EL (cell line): ENCODE measurements around the gene CLEC18B.
"Not testable (repeated sequence)": the region's sequence is repeated elsewhere in the genome, so short reads cannot be mapped to it uniquely, and the experiment has no call there.

Experiments used
- DNase-seq: peaks from one replicate; pipeline ENCODE4 v3.0.0-alpha.2; 2016

The CLEC18B gene

GRCh38 chr16:74443624-74444346 is 22.5 kb upstream of the CLEC18B start:
- DNase-seq = not testable (repeated sequence)

- no peak for DNase-seq
Measured at GRCh38 chr16:74439685-74440084, 18.4 kb upstream of the CLEC18B start.

- no peak for DNase-seq
Measured at GRCh38 chr16:74438492-74438979, 17.3 kb upstream of the CLEC18B start.

GRCh38 chr16:74431516-74431915 is 10.2 kb upstream of the CLEC18B start:
- no peak for DNase-seq

- peak; percentile 48 for DNase-seq
Measured at GRCh38 chr16:74430036-74430712, 8.9 kb upstream of the CLEC18B start.

GRCh38 chr16:74428493-74428892 is 7.2 kb upstream of the CLEC18B start:
- not testable (repeated sequence) for DNase-seq

- DNase-seq = not testable (repeated sequence)
Measured at GRCh38 chr16:74425751-74426150, 4.5 kb upstream of the CLEC18B start.

GRCh38 chr16:74423721-74424120 is 2.4 kb upstream of the CLEC18B start:
- not testable (repeated sequence) for DNase-seq

GRCh38 chr16:74422086-74422485 is 808 bp upstream of the CLEC18B start:
- DNase-seq = not testable (repeated sequence)

GRCh38 chr16:74421482-74421785 is 156 bp upstream of the CLEC18B start:
- DNase-seq = not testable (repeated sequence)

GRCh38 chr16:74419811-74420210 is 1.5 kb downstream of the CLEC18B start:
- not testable (repeated sequence) for DNase-seq

GRCh38 chr16:74417897-74418296 is 3.4 kb downstream of the CLEC18B start:
- not testable (repeated sequence) for DNase-seq

- not testable (repeated sequence) for DNase-seq
Measured at GRCh38 chr16:74413920-74414319, 7.4 kb downstream of the CLEC18B start.

GRCh38 chr16:74413485-74413884 is 7.8 kb downstream of the CLEC18B start:
- DNase-seq = not testable (repeated sequence)

- not testable (repeated sequence) for DNase-seq
Measured at GRCh38 chr16:74412775-74413390, 8.4 kb downstream of the CLEC18B start.

- DNase-seq = not testable (repeated sequence)
Measured at GRCh38 chr16:74412138-74412774, 9.0 kb downstream of the CLEC18B start.

GRCh38 chr16:74410981-74411380 is 10.3 kb downstream of the CLEC18B start:
- not testable (repeated sequence) for DNase-seq

- not testable (repeated sequence) for DNase-seq
Measured at GRCh38 chr16:74410057-74410957, 11.0 kb downstream of the CLEC18B start.

GRCh38 chr16:74409185-74409981 is 11.9 kb downstream of the CLEC18B start:
- DNase-seq = not testable (repeated sequence)

- not testable (repeated sequence) for DNase-seq
Measured at GRCh38 chr16:74407362-74407705, 13.9 kb downstream of the CLEC18B start.

GRCh38 chr16:74406600-74407361 is 14.5 kb downstream of the CLEC18B start:
- not testable (repeated sequence) for DNase-seq
